Amygdala (tissue), 56 donors: ENCODE results near the gene S100A16.

Experiments used
- DNase-seq, 56 donors: peaks; one replicate each; lab custom pipeline; 2025; lab: John Stamatoyannopoulos, UW

The S100A16 gene

DNA sequence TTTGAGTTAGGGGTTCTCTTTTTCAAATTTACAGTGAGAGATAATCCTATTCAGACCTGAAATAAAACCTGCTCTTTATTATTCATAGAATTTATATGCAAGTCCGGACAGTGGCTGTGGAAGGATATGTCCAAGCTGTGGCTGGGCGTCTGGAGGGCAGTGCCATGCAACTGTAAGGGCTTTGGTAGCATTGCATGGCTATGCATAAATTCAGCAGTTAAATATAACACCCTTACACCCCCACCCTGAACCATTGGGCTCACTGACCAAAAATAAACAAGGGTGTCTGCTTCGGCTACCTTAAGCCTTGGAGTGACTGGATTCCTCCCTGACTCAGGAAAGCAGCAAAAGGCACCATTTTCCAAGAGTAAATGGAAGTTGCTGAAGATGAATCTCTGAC, 26.3 kb upstream of the S100A16 start:
- no peak for DNase-seq

DNA sequence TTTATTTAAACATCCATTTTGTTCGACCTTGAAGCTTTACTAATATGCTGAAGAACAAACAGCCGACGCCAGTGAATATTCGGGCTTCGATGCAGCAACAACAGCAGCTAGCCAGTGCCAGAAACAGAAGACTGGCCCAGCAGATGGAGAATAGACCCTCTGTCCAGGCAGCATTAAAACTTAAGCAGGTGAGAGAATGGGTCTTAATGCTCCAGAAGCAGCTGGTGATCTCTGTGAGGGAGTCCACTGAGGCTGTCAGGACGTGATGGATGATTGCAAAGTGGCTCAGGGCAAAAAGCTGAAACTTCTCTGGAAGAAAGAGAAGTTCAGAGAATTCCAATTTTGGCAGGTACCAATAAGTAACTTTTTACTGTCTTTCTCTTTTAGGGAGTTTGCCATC, 25.3 kb upstream of the S100A16 start:
- DNase-seq = no peak

DNA sequence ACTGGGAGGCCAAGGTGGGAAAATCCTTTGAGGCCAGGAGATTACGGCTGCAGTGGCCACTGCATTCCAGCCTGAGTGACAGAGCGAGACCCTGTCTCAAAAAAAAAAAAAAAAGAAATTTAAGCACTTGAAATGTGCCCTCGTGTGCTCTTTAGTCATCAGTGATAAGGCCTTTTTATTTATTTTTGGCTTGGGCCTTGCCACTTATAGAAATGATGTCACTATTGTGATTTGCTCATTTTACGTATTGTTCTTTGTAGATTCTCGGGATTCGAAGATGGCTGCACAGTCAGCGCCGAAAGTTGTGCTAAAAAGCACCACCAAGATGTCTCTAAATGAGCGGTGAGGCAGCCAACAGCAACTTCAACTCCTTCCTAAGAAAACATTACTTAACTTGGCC, 23.4 kb upstream of the S100A16 start:
- no peak for DNase-seq

DNA sequence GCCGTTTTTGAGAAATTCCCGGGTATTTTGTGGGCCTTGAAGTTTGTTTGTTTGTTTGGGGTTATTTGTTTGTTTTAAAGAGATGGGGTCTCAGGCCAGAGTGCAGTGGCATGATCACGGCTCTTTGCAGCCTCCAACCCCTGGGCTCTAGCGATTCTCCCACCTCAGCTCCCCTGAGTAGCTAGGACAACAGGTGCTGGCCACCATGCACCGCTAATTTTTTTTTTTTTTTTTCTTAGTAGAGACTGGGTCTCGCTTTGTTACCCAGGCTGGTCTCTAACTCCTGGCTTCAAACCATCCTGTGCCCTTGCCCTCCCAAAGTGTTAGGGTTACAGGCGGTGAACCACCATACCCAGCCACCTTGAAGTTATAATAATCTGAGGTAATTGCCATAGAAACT, 22.9 kb upstream of the S100A16 start:
- DNase-seq = no peak

DNA sequence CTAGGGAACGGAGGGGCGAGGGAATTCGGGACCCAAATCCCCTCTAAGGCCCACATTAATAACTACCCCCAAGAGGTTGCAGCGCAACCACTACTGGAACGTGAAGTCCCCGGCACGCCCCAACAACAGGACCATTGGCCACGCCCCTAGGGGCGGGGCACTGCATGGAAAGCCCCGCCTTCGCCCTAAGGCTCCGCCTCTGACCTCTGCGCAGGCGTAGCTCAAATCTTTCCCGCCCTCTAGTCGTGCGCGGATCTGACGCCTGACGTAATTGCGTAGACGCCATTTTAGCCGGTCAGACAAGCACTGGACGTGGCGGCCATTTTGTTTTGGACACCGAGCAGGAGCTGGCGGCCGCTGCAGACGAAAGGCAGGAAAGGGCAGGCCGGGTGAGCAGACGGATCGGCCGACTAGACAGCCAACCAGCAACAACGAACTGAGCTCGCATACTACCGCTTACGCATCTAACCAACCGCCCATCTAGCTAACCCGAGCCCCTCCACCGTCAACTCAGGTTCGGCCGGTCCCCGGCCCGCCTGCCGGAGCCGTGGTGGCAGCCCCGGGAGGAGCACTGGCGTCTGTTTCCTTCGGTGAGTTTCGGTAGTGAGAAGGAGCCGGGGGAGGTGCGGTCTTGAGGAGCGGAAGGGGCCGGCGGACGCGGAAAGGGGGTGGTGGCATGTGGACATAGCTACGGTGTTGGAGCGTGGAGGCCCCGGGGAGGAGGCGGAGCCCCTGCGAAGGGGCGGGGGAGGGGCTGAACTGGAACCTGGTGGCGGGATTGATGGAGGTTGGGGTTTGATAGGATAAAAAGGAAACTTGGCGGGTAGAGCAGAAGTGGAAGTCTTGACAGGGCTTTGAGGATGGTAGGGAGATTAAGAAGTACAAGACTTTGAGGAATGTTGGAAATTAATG, 21.1 kb upstream of the S100A16 start, which contains the start of gene CHTOP:
Gene CHTOP, plus strand, starts transcription at position 313 of the 912 bp plus-strand sequence. CDS start 2,523 bp downstream, outside the sequence.
- DNase-seq = peak; percentile 74 to 99 (median 96)

DNA sequence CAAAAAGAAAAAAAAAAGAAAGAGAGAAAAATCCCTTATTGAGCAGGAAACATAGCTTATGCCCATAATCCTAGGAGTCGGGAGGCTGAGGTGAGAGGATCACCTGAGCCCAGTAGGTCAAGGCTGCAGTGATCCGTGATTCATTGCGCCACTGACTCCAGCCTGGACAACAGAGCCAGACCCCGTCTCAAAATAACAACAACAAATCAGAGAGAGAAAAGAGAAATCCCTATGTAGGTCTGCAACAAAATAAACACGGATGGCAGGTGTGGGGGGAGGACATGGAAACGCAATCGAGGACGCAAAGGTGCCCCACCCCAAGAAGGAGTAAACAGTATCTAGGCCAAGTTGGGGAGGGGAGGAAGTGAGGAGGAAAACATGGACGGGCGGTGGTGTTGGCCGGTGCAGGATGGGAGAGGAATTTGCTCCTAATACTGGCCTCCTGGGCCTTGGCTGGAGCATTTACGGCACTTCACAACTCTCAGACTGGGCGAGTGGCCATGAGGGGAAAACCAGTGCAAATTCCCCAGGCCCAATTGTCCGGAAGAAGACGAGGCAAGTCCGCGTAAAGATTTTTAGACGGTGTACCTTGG, 20.3 kb upstream of the S100A16 start:
- peak in 4 of 56 donors; percentile 62 to 73 (median 65) for DNase-seq

DNA sequence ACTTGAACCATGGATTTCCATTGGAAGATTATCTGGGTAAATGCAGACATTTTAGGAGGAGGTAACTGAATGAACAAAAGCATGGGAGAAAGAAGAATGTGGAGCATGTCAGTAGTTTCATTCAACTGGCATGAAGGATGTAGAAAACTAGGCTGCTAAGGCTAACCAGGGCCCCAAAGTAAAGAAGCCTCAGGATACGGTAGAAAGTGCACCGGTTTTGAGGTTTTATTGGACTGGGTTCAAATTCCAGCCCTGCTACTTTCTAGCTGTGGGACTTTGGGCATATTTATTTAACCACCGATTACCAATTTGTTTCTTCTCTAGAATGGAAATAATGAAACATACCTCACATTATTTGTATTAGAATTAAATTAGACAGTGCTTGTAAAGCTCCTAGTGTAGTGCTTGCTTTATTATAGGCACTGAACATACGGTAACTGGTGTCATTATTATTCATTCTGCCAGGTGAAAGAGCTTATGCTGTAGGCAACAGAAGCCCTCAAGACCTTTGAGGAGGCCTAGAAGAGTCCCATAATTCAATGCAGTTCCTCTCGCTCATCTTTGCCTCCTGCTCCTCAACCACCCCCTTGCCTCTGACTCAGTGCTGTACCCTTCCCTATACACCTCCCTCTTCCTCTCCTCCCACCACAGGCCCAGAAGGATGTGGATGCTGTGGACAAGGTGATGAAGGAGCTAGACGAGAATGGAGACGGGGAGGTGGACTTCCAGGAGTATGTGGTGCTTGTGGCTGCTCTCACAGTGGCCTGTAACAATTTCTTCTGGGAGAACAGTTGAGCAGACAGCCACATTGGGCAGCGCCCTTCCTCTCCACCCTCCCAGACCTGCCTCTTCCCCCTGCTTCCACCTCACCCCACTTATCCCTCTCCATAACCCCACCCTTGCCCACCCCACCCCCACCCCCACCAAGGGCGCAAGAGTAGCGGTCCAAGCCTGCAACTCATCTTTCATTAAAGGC, 18.4 kb upstream of the S100A16 start:
- no peak for DNase-seq

DNA sequence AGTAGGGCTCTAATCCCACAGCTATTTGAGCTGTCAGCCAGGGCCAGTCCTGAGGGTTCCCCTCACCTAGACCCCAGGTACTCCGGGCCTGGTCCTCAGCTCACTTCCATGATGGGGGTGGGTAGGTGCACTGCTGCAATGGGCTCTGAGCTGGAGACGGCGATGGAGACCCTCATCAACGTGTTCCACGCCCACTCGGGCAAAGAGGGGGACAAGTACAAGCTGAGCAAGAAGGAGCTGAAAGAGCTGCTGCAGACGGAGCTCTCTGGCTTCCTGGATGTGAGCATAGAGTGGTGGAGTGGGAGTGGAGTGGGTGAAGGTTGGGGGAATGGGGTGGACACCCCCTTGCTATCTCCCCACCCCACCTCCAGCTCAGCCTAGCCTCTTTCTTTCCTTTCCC, 17.4 kb upstream of the S100A16 start:
- no peak for DNase-seq

DNA sequence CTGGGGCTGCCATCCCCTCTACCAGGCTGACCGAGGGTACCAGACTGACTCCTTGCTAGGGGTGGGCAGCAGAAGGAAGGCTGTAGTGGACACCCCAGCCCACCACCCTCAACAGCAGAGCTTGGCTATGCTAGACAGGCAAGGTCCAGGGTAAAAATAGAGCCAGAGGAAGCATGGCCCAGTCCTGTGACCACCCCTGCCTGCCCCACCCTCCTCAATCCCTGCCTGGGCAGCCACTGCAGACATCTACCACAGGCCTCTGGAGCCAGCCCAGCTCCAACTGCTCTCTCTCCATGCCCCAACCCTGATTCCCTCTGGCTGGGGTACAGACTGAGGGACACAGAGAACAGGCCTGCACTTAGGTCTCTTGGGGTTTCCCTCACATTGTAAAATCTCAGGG, 17.0 kb upstream of the S100A16 start:
- DNase-seq = peak in 25 of 56 donors; percentile 11 to 70 (median 32)

DNA sequence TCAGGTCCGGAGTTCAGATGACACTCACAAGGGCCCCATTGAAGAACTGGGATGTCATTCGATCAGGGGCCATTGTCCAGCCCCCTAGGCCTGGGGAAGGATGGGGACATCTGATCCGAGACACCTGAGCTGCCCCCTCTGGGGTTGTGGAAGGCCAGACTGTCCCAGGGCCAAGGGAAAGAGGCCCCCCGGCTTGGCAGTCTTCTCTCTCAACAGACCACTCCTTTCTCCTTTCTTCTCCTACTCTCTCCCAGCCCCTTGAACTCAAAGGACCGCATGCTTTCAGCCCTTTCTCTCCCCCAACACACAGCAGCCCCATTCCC, 16.4 kb upstream of the S100A16 start:
- no peak for DNase-seq

DNA sequence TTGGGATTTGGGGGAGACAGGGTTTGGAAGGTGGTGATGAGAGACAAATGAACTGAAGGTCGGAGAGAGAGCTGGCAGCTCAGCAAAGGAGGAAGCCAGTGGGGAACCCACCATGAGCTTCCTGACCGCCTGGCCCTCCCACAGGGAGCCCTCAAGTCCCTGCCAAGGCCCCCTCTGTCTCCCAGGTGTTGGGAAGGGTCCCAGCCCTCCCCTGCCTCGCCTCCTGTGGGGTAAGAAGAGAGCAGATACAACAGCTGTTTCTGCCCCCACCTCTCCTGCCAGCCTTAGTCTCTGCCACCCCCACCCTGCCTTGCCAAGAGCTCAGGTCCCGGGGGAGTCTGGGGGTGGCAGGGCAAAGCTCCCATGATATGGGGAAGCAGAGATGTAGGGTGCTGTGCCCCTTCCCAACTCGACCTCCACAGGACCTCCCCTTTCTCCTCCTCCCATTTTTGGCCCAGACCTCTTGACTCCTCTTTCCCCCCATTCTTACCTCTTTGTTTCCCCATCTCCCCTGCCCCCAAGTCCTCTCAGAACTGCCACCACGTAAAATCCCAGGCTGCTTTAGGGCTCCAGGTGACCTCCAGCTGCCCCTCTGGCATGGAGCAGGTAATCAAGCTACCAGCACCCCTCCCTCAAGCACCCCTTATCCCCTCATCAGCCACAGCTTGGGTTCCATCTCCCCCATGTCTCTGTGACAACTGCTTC, 15.9 kb upstream of the S100A16 start:
- no peak for DNase-seq

DNA sequence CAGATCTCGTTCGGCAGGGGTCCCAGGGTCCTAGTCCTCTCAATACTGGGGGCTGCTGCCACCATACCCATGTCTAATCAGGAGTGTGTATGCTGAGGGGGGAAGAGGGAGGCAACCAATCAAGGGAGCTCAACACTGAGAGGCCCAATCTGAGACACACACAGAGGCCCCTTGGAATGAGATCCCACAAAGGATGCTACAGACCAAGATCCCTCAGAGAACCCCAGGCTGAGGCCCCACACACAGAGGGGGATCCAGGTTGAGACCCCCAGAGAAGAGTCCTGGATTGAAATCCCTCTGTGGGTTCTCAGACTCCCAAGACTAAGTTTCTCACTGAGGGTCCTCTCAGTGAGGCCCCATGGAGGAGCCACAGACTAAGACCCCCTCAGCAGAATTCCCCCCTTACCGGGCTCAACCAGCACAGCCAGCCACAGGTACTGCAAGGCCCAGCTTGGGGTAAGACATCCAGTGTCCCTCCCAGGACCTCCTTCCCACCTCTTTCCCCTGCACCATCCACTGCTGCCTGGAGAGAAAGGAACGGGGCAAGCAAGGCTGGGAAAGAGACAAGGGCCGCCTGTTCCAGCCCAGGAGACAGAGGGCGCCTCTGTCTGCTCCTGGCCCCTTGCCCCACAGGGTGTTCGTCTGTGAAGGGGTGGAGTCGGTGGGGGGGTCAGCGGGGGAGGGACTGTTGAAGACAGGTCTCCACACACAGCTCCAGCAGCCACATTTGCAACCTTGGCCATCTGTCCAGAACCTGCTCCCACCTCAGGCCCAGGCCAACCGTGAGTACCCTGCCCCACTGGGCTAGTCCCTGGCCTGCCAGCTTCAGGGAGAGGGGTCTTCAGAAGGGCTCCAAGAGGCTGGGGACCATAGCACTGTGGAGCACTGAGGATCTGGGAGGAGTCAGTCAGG, 15.0 kb upstream of the S100A16 start, which contains the start of gene S100A1:
Gene S100A1, plus strand, starts transcription at position 720 of the 912 bp plus-strand sequence. CDS start 2,088 bp downstream, outside the sequence.
- peak in 48 of 56 donors; percentile 20 to 89 (median 63) for DNase-seq

DNA sequence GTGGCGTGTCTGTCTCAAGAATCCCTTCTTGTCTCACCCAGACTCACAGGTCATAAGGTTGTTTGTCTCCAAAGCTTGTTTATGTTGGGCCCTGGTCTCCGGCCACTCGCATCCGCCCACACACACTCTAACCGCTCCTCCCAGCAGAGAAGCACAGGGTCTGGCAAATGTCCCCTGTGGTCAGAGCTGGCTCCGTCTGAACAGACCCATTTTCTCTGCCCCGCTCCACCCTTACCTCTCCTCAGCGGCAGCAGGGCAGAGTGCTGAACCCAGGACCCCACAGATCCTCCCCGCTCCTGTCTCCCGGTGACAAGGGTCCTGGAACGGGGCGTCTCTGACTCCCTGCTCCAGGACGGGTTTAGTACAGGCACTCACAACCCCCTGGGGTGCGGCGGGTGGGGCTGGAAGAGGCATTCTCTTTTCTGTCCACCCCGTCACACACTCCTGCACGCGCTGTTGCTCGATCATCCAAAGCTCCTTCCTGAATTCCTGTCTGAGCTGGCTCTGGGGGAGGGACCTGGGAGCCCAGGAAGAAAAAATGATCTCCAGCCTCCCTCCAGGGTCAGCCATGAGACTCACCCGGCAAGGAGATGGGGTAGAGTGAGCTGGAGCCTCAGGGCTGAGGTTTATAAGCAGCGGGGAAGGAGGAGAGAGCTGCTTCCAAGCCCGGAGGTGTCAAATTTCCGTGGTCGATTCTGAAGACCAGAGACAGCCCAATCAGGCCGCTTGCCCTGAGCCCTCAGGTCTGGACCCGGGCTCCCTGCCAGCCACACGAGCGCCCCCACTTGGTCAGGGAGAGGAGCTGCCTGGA, 14.2 kb upstream of the S100A16 start, which contains the start of gene S100A13:
Gene S100A13, minus strand, starts transcription at position 602 of the 811 bp plus-strand sequence. CDS start 1,033 bp downstream, outside the sequence.
- DNase-seq = peak in 37 of 56 donors; percentile 20 to 75 (median 49)

DNA sequence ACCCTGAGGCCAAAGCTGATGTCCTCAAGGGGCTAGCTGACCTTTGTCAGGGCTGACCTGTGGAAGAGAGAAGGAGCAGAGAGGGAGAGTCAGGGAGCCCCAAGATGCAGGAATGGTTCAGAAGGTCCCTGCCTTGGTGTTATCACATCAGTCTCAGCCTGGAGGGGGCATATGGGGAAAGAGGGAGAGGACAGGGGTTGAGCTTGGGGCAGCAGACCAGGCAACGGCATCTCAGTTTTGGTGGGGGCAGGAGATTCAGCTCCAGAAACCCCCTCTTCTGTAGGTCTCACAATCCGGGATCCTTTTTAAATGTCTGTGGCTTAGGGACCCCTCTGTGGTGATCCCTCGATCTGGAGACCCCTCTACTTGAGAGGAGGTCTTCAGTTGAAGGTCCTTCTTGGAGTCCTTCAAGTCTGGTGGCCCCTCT, 13.6 kb upstream of the S100A16 start:
- no peak for DNase-seq

DNA sequence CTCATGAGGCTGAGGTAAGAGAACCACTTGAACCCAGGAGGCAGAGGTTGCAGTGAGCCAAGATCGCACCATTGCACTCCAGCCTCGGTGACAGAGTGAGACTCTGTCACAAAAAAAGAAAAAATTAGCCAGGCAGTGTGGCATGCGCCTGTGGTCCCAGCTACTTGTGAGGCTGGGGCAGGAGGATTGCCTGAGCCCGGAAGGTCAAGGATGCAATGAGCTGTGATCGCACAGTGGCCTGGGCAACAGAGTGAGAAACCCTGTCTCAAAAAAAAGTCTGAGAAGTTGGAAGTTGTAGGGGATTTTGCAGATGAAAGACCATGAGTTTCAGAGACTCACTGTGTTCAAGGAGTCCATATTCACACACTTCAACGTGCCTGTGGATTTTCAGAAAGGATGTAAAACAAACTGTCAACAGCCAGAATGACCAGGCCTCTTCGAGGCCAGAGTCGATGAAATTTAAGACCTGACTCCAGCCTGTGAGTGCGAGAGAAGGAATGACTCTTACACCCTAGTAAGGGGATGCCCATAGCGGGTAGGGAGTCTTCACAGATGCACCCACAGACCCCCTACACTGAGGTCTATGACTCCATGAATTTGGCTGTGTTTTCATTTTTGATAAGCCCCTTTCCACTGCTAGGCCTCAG, 12.2 kb upstream of the S100A16 start:
- DNase-seq = no peak

DNA sequence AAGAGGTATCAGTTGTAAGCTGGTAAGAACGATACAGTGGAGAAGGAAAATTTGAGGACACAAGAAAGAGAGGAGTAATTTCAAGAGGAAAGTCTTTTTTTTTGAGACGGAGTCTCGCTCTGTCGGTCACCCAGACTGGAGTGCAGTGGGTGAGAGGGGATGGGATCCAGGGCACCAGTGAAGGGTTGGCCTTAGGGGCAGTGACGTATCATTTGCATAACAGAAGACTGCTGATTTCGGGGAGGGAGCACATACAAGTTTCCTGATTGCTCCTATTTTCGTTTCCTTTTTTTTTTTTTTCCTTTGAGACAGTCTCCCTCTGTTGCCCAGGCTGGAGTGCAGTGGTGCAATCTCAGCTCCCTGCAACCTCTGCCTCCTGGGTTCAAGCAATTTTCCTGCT, 10.2 kb upstream of the S100A16 start:
- no peak for DNase-seq

DNA sequence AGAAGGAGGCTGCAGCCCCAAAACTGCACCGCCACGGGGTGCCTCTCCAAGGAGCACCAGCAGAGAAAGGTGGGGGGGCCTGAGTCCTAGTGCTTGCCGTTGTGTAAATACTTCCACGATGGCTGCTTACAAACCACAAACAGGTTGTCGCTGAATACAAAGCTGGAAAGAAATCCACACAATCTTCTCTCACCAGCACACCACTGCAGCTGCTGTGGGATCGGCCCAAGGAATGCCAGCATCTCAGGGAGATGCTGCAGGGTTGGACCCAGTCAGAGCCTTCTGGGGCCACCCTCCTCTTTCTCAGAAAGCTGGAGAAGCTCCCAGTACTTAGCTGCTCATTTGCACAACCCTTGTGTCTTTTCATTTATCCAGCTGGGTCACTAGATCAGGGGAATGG, 6.2 kb upstream of the S100A16 start:
- no peak for DNase-seq
